ENCODE measurements around the gene ANTXR1. TPM values are rescaled to one million over a fixed set of nuclear protein-coding genes. Genes with fewer than 3 reads are reported as not detected.

Gene ANTXR1
- total and polyA plus RNA-seq, 2 donors (not counting 3 experiments of a cell fraction or from before 2014, with no cell fraction given): 4.2 to 17.3 TPM

- Histone ChIP-seq H3K9me3 (replicated peaks; ENCODE audit: control insufficient read depth, insufficient read depth, low read length) (no peaks in the 10 kb centered on the region), H2AFZ (ENCODE audit: low read depth, low read length) (no peak overlapping the region), H3K36me3 (ENCODE audit: control insufficient read depth in 2 of 2, extremely low read depth in 1 of 2, insufficient read depth in 2 of 2, low read length in 2 of 2) (no peaks in the 10 kb centered on the region), H3K4me1 (ENCODE audit: control insufficient read depth, extremely low read depth, insufficient read depth, low read length) (peaks cover 14% of the 10 kb centered on the region), H3K27ac (ENCODE audit: insufficient read depth, low read depth, low read length) (no peak overlapping the region), H3K9me1 (replicated peaks; ENCODE audit: control insufficient read depth, extremely low read depth, insufficient read depth, low read length) (no peaks in the 10 kb centered on the region), H4K20me1 (replicated peaks; ENCODE audit: control insufficient read depth, extremely low read depth, insufficient read depth, low read length) (no peaks in the 10 kb centered on the region), H3K9ac (replicated peaks; ENCODE audit: extremely low read depth, insufficient read depth, low read length) (no peak overlapping the region), H3K4me2 (ENCODE audit: insufficient read depth, low read length) (no peak overlapping the region), H3K79me2 (ENCODE audit: control insufficient read depth, insufficient read depth, low read length) (no peaks in the 10 kb centered on the region), H3K27me3 (ENCODE audit: control insufficient read depth in 2 of 2, insufficient read depth in 2 of 2, low read length in 2 of 2) (no peaks in the 10 kb centered on the region), H3K4me3 (replicated peaks in 1 of 3; ENCODE audit: insufficient read depth in 1 of 3, low read depth in 1 of 3, low read length in 3 of 3) (no peak overlapping the region)
- intact Hi-C loops (cut with micrococcal nuclease) (loop anchor here (5.0 kb wide), 1 partner anchor 149 kb away; no protein-coding TSS in a partner anchor), dilution Hi-C loops (cut with MboI; ENCODE audit: extremely low pct_ligation_motif_present, low sequenced_read_pairs) (no loop called here)
- no TSS peak for BruUV-seq (replicated peaks)
- DNase-seq (ENCODE audit: low read depth, low spot score): no peak
- ChIA-PET CTCF (interaction anchor here (0.9 to 2.3 kb wide), 4 partner anchors 11 to 131 kb away, joined by 3 to 8 read pairs (median 6); no protein-coding TSS in a partner anchor), POLR2A (no interaction called here)
- no peak for TF ChIP-seq EZH2 (IDR thresholded peaks at IDR 0.05; ENCODE audit: borderline replicate concordance, low read depth, low read length, severe bottlenecking)
- no peak for TF ChIP-seq JUN (IDR thresholded peaks at IDR 0.05; ENCODE audit: borderline replicate concordance, insufficient read depth, insufficient read length, low read depth)
- no peak for TF ChIP-seq GATA2 (IDR thresholded peaks at IDR 0.05; ENCODE audit: insufficient read depth, insufficient read length, low read depth, low read length)
- TF ChIP-seq POLR2A (IDR thresholded peaks at IDR 0.05; ENCODE audit: low read depth, low read length): no peak
- TF ChIP-seq POLR2AphosphoS5 (IDR thresholded peaks at IDR 0.05; ENCODE audit: insufficient read depth, low read depth, low read length): no peak
- no peak for TF ChIP-seq FOS (IDR thresholded peaks at IDR 0.05; ENCODE audit: borderline replicate concordance, insufficient read depth, low read length)
- no peak for TF ChIP-seq MAX (IDR thresholded peaks at IDR 0.05; ENCODE audit: insufficient read depth, insufficient read length)
- no peak for TF ChIP-seq MYC (IDR thresholded peaks at IDR 0.05; ENCODE audit: low read depth, low read length)
- TF ChIP-seq CTCF (IDR thresholded peaks at IDR 0.05; ENCODE audit: extremely low read depth in 1 of 2, insufficient read depth in 1 of 2, low read depth in 1 of 2, low read length in 2 of 2): no peak
- no peak for FAIRE-seq
These were observed 163.1 kb downstream of the ANTXR1 start for GRCh38 chr2:69175790-69176715.
